Measurements from ENCODE around the gene MCC. TPM values are rescaled to one million over a fixed set of nuclear protein-coding genes. Genes with fewer than 3 reads are reported as not detected.

MCC gene
- polyA plus RNA-seq, 1 donor (not counting 4 experiments of a cell fraction or from before 2014, with no cell fraction given) = 24.6 TPM

GRCh38 chr5:113128082-113128481, 360.2 kb downstream of the MCC start:
- TF ChIP-seq CTCF (optimal IDR thresholded peaks at IDR 0.05 in 1 of 3, IDR thresholded peaks at IDR 0.05 in 1 of 3, conservative IDR thresholded peaks at IDR 0.05 in 1 of 3; ENCODE audit: extremely low read depth in 1 of 3, insufficient read depth in 2 of 3, low read length in 3 of 3) (no peak), EZH2 (IDR thresholded peaks at IDR 0.05; ENCODE audit: low read length) (no peak)

GRCh38 chr5:113127021-113127420, 361.2 kb downstream of the MCC start:
- Histone ChIP-seq H3K4me1 (ENCODE audit: control insufficient read depth, extremely low read depth, insufficient read depth, low read length) (peaks cover 9% of the 10 kb centered on the region), H3K79me2 (ENCODE audit: control insufficient read depth, insufficient read depth, low read length) (peaks cover 25% of the 10 kb centered on the region), H3K27me3 (ENCODE audit: control insufficient read depth, extremely low read depth, insufficient read depth, low read length) (no peaks in the 10 kb centered on the region), H4K20me1 (ENCODE audit: control insufficient read depth, extremely low read depth, insufficient read depth, low read length) (no peaks in the 10 kb centered on the region), H3K4me3 (ENCODE audit: control insufficient read depth in 2 of 3, extremely low read depth in 1 of 3, insufficient read depth in 2 of 3, low read depth in 1 of 3, low read length in 3 of 3) (no peak overlapping the region), H3K9me1 (ENCODE audit: control insufficient read depth, extremely low read depth, insufficient read depth, low read length) (peaks cover 3% of the 10 kb centered on the region), H3K4me2 (ENCODE audit: control insufficient read depth, extremely low read depth, insufficient read depth, low read depth, low read length) (no peak overlapping the region), H3K9ac (ENCODE audit: control insufficient read depth, extremely low read depth, insufficient read depth, low read length) (no peak overlapping the region), H3K9me3 (ENCODE audit: control insufficient read depth, low read depth, low read length) (no peaks in the 10 kb centered on the region), H2AFZ (ENCODE audit: control insufficient read depth, low read length) (no peak overlapping the region), H3K36me3 (ENCODE audit: control insufficient read depth in 2 of 2, extremely low read depth in 1 of 2, insufficient read depth in 2 of 2, low read length in 2 of 2) (no peaks in the 10 kb centered on the region), H3K27ac (ENCODE audit: control insufficient read depth, insufficient read depth, low read length) (no peak overlapping the region)
- no peak for FAIRE-seq
- DNase-seq (ENCODE audit: low read depth, low spot score) = no peak
- no peak for TF ChIP-seq CTCF (optimal IDR thresholded peaks at IDR 0.05 in 1 of 3, IDR thresholded peaks at IDR 0.05 in 1 of 3, conservative IDR thresholded peaks at IDR 0.05 in 1 of 3; ENCODE audit: extremely low read depth in 1 of 3, insufficient read depth in 2 of 3, low read length in 3 of 3)
- dilution Hi-C loops (cut with MboI; ENCODE audit: extremely low pct_ligation_motif_present, low sequenced_read_pairs) = no loop called here

More at GRCh38 chr5:113128082-113128481, 360.2 kb downstream of the MCC start:
- no peaks in the 10 kb centered on the region for H3K27me3 ChIP-seq (ENCODE audit: control insufficient read depth, extremely low read depth, insufficient read depth, low read length)
- no peak overlapping the region for H3K4me3 ChIP-seq (ENCODE audit: control insufficient read depth in 2 of 3, extremely low read depth in 1 of 3, insufficient read depth in 2 of 3, low read depth in 1 of 3, low read length in 3 of 3)
- peak; percentile 23 for FAIRE-seq
- H3K36me3 ChIP-seq (ENCODE audit: control insufficient read depth in 2 of 2, extremely low read depth in 1 of 2, insufficient read depth in 2 of 2, low read length in 2 of 2) = no peaks in the 10 kb centered on the region
- DNase-seq (ENCODE audit: low read depth, low spot score) = no peak
- H4K20me1 ChIP-seq (ENCODE audit: control insufficient read depth, extremely low read depth, insufficient read depth, low read length) = no peaks in the 10 kb centered on the region
- H3K4me1 ChIP-seq (ENCODE audit: control insufficient read depth, extremely low read depth, insufficient read depth, low read length) = no peaks in the 10 kb centered on the region
- H3K4me2 ChIP-seq (ENCODE audit: control insufficient read depth, extremely low read depth, insufficient read depth, low read depth, low read length) = no peak overlapping the region
- peaks cover 29% of the 10 kb centered on the region for H3K79me2 ChIP-seq (ENCODE audit: control insufficient read depth, insufficient read depth, low read length)
- H3K27ac ChIP-seq (ENCODE audit: control insufficient read depth, insufficient read depth, low read length) = no peak overlapping the region
- no peak overlapping the region for H2AFZ ChIP-seq (ENCODE audit: control insufficient read depth, low read length)
- peaks cover 3% of the 10 kb centered on the region for H3K9me1 ChIP-seq (ENCODE audit: control insufficient read depth, extremely low read depth, insufficient read depth, low read length)
- H3K9ac ChIP-seq (ENCODE audit: control insufficient read depth, extremely low read depth, insufficient read depth, low read length) = no peak overlapping the region
- dilution Hi-C loops (cut with MboI; ENCODE audit: extremely low pct_ligation_motif_present, low sequenced_read_pairs) = no loop called here
- no peaks in the 10 kb centered on the region for H3K9me3 ChIP-seq (ENCODE audit: control insufficient read depth, low read depth, low read length)
